Measurements from ENCODE around the gene SIRPD. TPM values are rescaled to one million over a fixed set of nuclear protein-coding genes. Genes with fewer than 3 reads are reported as not detected.

SIRPD gene
- total and polyA plus RNA-seq, 2 of the 8 experiments (the other 6 are each of a cell fraction or from before 2014, with no cell fraction given): not detected

- Histone ChIP-seq H4K91ac (replicated peaks; ENCODE audit: insufficient read length, low read length) (no peak overlapping the region), H2BK15ac (ENCODE audit: low read length) (no peak overlapping the region), H4K20me1 (replicated peaks in 1 of 2; ENCODE audit: control insufficient read depth in 1 of 2, insufficient read depth in 2 of 2, low read length in 2 of 2) (no peaks in the 10 kb centered on the region), H3K27me3 (replicated peaks in 1 of 4; ENCODE audit: control insufficient read depth in 3 of 4, extremely low read depth in 1 of 4, insufficient read depth in 3 of 4, low read length in 3 of 4) (0 out of 7 replicates have a peak, but pooled peaks cover 0 to 2% (median under 1%) of the 10 kb centered on the region in 4 experiments), H3K9ac (replicated peaks in 1 of 4; ENCODE audit: extremely low read depth in 1 of 4, low read depth in 3 of 4, low read length in 3 of 4) (no peak overlapping the region), H2AFZ (ENCODE audit: low read length) (no peak overlapping the region), H2BK120ac (replicated peaks; ENCODE audit: low read depth, low read length) (no peak overlapping the region), H3K79me1 (ENCODE audit: low read depth, low read length) (no peaks in the 10 kb centered on the region), H2BK20ac (ENCODE audit: low read length) (no peak overlapping the region), H3K4me3 (ENCODE audit: extremely low read depth in 1 of 4, insufficient read depth in 2 of 4, low read depth in 3 of 4, low read length in 4 of 4) (no peak overlapping the region), H2AK5ac (ENCODE audit: low read depth, low read length) (no peak overlapping the region), H3K4me2 (ENCODE audit: insufficient read depth in 1 of 2, low read depth in 2 of 2, low read length in 2 of 2) (no peak overlapping the region), H2BK12ac (ENCODE audit: low read depth, low read length) (no peak overlapping the region; the same call in 1 of the 2 replicates), H3K23ac (ENCODE audit: insufficient read length) (no peak overlapping the region), H3K4ac (replicated peaks; ENCODE audit: insufficient read length, low read depth, low read length) (no peak overlapping the region), H3K14ac (ENCODE audit: insufficient read length) (no peak overlapping the region), H3K9me3 (ENCODE audit: insufficient read depth in 2 of 2, low read depth in 1 of 2, low read length in 1 of 2) (no peaks in the 10 kb centered on the region), H4K8ac (ENCODE audit: extremely low read depth, insufficient read depth, low read length) (no peak overlapping the region), H3K79me2 (ENCODE audit: control insufficient read depth in 1 of 2, insufficient read depth in 2 of 2, low read length in 2 of 2) (no peaks in the 10 kb centered on the region), H2BK5ac (ENCODE audit: low read depth, low read length) (no peak overlapping the region), H4K5ac (ENCODE audit: insufficient read length, low read depth, low read length) (no peak overlapping the region), H3K18ac (ENCODE audit: extremely low read depth, low read length) (no peak overlapping the region), H3K56ac (replicated peaks; ENCODE audit: insufficient read length, low read depth, low read length) (no peak overlapping the region), H3K4me1 (replicated peaks in 1 of 4; ENCODE audit: control insufficient read depth in 3 of 4, insufficient read depth in 4 of 4, low read length in 3 of 4) (no peaks in the 10 kb centered on the region), H3K27ac (ENCODE audit: low read depth, low read length) (no peak overlapping the region), H3K23me2 (ENCODE audit: low read depth, low read length) (no peaks in the 10 kb centered on the region), H3K36me3 (ENCODE audit: control insufficient read depth in 2 of 4, insufficient read depth in 4 of 4, low read length in 3 of 4) (no peaks in the 10 kb centered on the region)
- ChIA-PET CTCF (ENCODE audit: partially characterized antibody) (interaction anchor here (0.8 to 2.3 kb wide), 2 partner anchors 14 to 19 kb away, joined by 3 to 22 read pairs; no protein-coding TSS in a partner anchor), POLR2A (ENCODE audit: partially characterized antibody) (interaction anchor here (2.7 kb wide), 1 partner anchor 11 kb away, joined by 7 read pairs; no protein-coding TSS in a partner anchor)
- FAIRE-seq (no peak), DNase-seq (ENCODE audit: low read depth in 1 of 2, low spot score in 2 of 2) (no peak)
- TF ChIP-seq E2F6 (IDR thresholded peaks at IDR 0.05) (no peak), SIRT6 (IDR thresholded peaks at IDR 0.05; ENCODE audit: low read length) (no peak), RFX5 (IDR thresholded peaks at IDR 0.05; ENCODE audit: borderline replicate concordance, low read depth, low read length) (no peak), BRCA1 (IDR thresholded peaks at IDR 0.05; ENCODE audit: low read depth, low read length) (no peak)
- 90% methylated on average over 2 of the region's 2 CpGs; no CpG with 5 or more reads in 1 of the 2 experiments for WGBS, 2 experiments (ENCODE audit: extremely low coverage in 1 of 2, insufficient coverage in 1 of 2, insufficient read length in 1 of 2, insufficient replicate concordance in 2 of 2, low coverage in 1 of 2, low lambda C conversion rate in 2 of 2, missing lambda C conversion rate in 1 of 2)
Observed at GRCh38 chr20:1489325-1489724, 68.2 kb downstream of the SIRPD start.

Data from H1 (cell line).